GM19025 (cell line): ENCODE data around the gene BAHD1.
A peak's percentile ranks its signal among the peaks of the same experiment; 100 is the strongest.
"Not testable (repeated sequence)": the region's sequence is repeated elsewhere in the genome, so short reads cannot be mapped to it uniquely, and the experiment has no call there.

Experiments
- ATAC-seq: cut with Tn5 transposase; IDR thresholded peaks from one replicate; pipeline ENCODE4 v1.9.1; 2021; ENCODE audit warnings: mild to moderate bottlenecking, low read depth, moderate library complexity; ENCODE audit not compliant: unreplicated experiment

Gene BAHD1

GRCh38 chr15:40443255-40443654, 2.5 kb downstream of the BAHD1 start:
- no peak for ATAC-seq

GRCh38 chr15:40443846-40444245, 3.1 kb downstream of the BAHD1 start:
- no peak for ATAC-seq

DNA sequence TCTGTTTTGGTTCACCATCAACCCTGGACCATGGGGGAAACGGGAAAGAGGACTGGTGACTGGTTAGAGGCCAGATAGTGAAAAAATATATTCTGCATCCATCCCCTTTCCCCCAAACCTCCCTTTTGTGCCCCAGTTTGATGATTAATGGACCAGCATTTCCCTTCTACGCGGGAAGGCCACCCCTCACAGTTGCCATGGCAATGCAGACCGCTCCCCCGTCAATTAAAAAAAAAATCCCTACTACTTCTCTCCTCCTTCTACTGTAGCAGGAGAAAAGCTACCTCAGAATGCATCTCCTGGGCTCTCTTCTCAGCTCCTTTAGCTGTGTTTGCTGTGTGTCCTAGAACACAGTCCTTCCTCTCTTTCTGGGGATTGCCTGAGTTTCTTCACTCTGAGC, 4.0 kb downstream of the BAHD1 start:
- no peak for ATAC-seq

DNA sequence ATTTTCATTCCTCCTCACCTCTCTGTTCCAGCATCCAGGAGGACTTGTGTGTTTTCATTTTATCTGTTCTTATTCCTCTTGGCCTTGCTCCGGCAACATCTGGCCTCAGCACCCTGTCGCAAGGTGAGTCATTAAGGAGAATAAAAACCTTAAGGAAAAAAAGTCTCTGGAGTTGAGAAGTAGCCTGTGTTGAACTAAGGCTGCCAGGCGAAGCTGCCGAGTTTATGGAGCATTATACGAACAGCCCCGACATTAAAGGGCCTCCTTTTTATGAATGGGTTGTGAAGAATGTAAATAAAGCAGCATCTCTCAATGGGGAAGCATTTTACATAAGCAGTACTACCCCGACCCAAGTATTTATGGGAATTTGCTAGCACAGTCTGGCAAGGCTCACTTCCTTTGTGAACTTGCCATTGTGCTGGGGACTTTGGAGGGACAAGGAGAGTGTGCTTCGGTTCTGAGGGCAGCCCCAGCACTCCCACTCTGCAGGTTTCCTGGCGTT, 4.7 kb downstream of the BAHD1 start:
- no peak for ATAC-seq

- no peak for ATAC-seq
Measured at GRCh38 chr15:40446144-40446543, 5.4 kb downstream of the BAHD1 start.

DNA sequence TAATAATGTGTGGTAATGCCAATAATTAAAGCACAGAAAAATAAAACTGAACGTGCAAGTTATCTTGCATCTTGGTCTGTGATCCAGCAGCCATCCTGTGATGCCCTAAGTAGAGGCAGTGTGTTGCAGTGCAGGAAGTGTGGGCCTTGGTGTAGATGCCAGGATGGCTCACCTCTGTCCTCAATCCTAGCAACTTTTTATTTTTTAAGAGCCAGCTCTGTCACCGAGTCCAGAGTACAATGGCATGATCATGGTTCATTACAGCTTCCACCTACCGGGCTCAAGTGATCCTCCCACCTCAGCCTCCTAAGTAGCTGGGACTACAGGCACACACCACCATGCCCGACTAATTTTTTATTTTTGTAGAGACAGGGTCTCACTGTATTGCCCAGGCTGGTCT, 7.6 kb downstream of the BAHD1 start:
- ATAC-seq = no peak

- no peak for ATAC-seq
Measured at GRCh38 chr15:40449275-40449674, 8.5 kb downstream of the BAHD1 start.

DNA sequence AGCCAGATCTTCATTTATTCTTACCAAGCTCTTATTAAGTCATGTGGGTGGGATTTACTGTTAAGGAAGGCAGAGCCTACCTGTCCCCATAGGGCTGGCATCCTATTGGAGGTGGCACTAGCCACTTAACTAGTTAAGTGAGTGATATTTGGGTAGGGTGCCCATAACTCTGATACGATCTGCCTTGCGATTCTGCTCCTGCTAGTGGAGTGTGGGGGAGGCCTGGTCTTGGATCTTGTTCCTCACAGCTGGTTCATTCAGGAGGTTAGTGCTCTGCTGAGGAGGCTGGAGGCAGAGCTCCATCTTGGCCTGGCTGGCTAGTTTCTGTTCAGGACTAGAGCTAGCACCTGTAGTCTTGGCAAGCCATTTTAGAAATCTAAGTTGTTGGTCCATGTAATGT, 9.3 kb downstream of the BAHD1 start:
- no peak for ATAC-seq

GRCh38 chr15:40451527-40452158, 10.9 kb downstream of the BAHD1 start:
- no peak for ATAC-seq

DNA sequence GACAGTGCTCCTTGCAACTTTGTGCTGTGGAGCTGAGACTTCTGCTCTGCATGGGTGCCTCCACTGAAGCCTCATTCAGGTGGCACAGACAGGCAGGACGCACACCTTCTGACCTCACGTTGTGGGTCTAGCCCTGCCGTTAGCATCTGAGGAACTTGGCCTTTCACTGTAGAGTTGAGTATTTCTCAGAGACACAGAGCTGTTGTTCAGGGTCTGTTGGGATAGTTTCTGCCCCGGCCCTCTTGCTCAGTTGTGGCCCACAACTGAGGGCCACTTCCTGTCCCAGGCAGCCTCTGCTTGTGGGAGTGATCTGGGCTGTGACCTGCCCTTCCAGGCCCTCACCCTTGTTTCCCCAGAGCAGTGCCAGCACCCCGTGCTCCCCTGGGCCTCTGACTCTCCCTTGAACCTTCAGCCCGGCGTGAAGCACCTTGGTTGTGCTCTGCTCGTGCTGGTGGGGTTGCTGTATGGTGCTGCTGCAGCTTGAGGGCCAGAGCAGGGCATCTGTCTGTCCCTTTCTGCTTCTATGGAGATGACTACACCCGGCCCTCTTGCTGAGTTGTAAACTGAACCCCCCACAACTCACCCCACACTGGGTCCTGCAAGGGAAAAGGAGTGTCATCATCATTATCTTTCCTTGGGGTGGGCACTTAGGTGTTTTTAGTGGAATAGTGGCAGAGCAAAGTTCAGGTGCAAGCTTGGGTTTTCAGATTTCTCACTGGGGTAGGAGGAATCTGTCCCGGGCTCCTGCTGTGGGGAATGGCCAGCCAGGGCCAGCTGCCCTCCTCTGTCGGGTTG, 11.7 kb downstream of the BAHD1 start:
- ATAC-seq = peak; percentile 48

DNA sequence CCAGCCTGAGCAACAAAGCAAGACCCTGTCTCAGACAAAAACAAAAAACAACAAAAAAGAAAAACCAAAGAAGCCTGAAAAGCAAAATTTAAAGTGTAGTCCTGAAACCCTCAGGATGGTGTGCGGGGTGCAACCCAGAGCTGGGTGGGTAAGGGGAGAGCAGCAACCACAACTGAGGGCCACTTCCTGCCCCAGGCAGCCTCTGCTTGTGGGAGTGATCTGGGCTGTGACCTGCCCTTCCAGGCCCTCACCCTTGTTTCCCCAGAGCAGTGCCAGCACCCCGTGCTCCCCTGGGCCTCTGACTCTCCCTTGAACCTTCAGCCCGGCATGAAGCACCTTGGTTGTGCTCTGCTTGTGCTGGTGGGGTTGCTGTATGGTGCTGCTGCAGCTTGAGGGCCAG, 13.2 kb downstream of the BAHD1 start:
- not testable (repeated sequence) for ATAC-seq

GRCh38 chr15:40454904-40455391, 14.2 kb downstream of the BAHD1 start:
- no peak for ATAC-seq

GRCh38 chr15:40456299-40456712, 15.6 kb downstream of the BAHD1 start:
- no peak for ATAC-seq

DNA sequence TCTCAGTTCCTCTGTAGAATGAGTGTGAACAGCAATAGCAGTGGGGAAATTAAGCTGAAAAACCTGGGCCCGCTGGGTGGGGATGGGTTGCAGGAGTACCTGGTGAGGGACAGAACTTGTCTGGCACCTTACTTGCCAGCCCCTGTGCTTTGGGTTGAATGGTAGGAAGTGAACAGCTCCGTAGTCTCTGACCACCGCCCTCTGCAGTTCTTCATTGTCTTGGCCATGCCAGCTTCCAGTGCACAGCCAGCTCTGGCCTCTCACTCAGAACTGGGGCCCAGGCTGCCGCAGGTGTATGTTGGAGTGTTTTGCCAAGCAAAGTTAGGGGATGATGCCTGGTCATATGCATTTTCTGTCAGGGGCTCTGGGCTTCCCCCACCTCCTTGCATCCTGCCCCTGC, 16.0 kb downstream of the BAHD1 start:
- no peak for ATAC-seq

GRCh38 chr15:40458495-40459371, 18.0 kb downstream of the BAHD1 start:
- no peak for ATAC-seq

GRCh38 chr15:40459391-40460015, 18.8 kb downstream of the BAHD1 start:
- ATAC-seq = no peak

DNA sequence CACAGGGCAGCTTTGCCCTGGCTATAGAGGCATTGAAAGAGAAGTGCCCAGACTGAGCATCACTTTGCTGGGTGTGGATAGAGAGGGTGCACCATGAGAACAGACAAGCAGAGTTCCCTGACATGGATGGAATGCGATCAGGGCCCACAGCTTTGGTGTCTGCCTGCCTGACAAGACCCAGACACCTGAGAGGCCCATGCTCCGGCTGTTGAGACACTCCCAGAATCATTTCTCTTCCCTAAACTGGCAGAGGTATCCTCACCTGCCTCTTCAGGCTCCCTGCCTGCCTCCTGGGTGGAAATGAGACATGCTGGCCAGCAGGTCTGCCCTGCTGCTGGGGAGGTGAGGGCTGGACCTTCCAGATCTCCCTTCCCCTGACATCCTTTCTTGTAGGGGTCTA, 19.7 kb downstream of the BAHD1 start:
- ATAC-seq = no peak

- ATAC-seq = no peak
Measured at GRCh38 chr15:40461958-40462357, 21.2 kb downstream of the BAHD1 start.

DNA sequence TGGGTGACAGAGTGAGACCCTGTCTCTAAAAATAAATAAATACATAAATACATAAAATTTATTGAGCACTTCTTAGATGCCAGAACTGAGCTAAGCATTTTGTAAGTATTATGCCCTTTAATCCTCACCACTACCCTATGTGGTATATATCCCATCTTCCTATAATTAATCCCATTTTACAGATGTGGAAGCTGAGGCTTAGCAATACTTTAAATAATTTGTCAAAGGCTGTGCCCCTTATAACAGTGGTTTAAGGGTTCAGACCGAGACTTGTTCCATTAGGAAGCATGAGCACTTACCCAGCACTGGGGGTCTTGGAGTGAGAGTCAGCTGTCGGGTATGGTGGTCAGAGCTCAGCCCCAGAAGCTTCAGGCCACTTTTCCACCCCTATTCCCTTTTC, 22.5 kb downstream of the BAHD1 start:
- no peak for ATAC-seq

DNA sequence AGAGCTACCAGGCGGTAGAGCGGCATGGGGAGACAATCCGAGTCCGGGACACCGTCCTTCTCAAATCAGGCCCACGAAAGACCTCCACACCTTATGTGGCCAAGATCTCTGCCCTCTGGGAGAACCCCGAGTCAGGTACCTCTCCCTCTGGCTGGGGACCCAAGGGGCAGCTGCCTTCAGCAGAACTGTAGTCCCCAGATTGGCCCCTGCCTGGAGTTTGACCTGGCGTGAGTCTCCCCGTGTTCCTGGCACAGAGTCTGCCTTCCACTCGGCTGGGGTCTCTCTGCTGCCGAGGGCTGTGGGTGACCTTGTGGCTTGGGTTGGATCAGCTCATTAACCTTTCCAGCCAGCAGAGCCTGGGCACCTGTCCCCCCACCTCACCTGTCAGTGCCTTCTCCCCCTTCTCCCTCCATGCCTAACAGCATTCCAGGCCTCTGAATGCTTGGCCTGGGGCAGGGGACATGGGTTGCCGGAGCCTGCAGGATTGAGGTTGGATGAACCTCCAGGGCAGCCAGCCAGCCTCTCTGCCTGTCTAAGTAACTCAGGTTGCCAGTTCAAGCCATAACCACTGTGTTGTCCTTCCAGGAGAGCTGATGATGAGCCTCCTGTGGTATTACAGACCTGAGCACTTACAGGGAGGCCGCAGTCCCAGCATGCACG, 23.3 kb downstream of the BAHD1 start:
- ATAC-seq = no peak
